PC-3 (cell line): ENCODE results near the gene CD160. TPM values are rescaled to one million over a fixed set of nuclear protein-coding genes. Genes with fewer than 3 reads are reported as not detected.

Source experiments
- ATAC-seq: fragments of 200-7000 bp; cut with Tn5 transposase; 2 replicates; pipeline ENCODE4 v1.9.1; 2020; ENCODE audit warnings: mild to moderate bottlenecking, moderate library complexity
- BruUV-seq: library from RNA; stranded (reverse); fragments of 400-500 nt; replicated peaks from 2 replicates; lab custom pipeline; 2021; lab: Mats Ljungman, UMichigan
- CTCF ChIA-PET: fragments of 300-600 bp; sonication (Branson Sonifier 250); formaldehyde crosslinking; loops from one replicate; lab custom pipeline; 2022; ENCODE audit warnings: antibody characterized with exemption; lab: Charles Lee
- POLR2A ChIA-PET: fragments of 300-600 bp; sonication (Branson Sonifier 250); formaldehyde crosslinking; loops from one replicate; lab custom pipeline; 2022; ENCODE audit warnings: antibody characterized with exemption; ENCODE audit not compliant: unreplicated experiment; lab: Charles Lee
- DNase-seq: peaks from one replicate; pipeline ENCODE4 v3.0.0-alpha.2; 2015
- H2AFZ ChIP-seq: fragments of 300-600 bp; sonication (generic); 2 replicates; pipeline ENCODE4 v1.6.0; 2016; ENCODE audit warnings: antibody characterized with exemption, low read length
- H3F3A ChIP-seq: fragments of 300-600 bp; sonication (generic); one replicate; pipeline ENCODE4 v1.6.0; 2017; ENCODE audit warnings: antibody characterized with exemption, low read length, control low read depth, mild to moderate bottlenecking; ENCODE audit not compliant: unreplicated experiment
- H3K27ac ChIP-seq: fragments of 300-600 bp; sonication (generic); 2 replicates; pipeline ENCODE4 v1.5.1; 2016; ENCODE audit warnings: mild to moderate bottlenecking, low read length
- H3K27me3 ChIP-seq: fragments of 300-600 bp; sonication (generic); 2 replicates; pipeline ENCODE4 v1.6.1; 2016; ENCODE audit warnings: low read length, mixed read lengths
- H3K36me3 ChIP-seq: fragments of 300-600 bp; sonication (generic); 2 replicates; pipeline ENCODE4 v1.6.1; 2016; ENCODE audit warnings: low read depth, mixed run types, low read length, mixed read lengths
- H3K4me1 ChIP-seq: fragments of 300-600 bp; sonication (generic); 2 replicates; pipeline ENCODE4 v1.5.1; 2016; ENCODE audit warnings: low read length; ENCODE audit not compliant: insufficient read depth
- H3K4me2 ChIP-seq: fragments of 300-600 bp; sonication (generic); 2 replicates; pipeline ENCODE4 v1.6.0; 2016; ENCODE audit warnings: low read length
- H3K4me3 ChIP-seq: fragments of 300-600 bp; sonication (generic); 2 replicates; pipeline ENCODE4 v1.5.1; 2016; ENCODE audit warnings: mild to moderate bottlenecking, low read length, mixed read lengths
- H3K79me2 ChIP-seq: fragments of 300-600 bp; sonication (generic); 2 replicates; pipeline ENCODE4 v1.6.1; 2017; ENCODE audit warnings: low read length, mixed read lengths
- H3K9ac ChIP-seq: fragments of 300-600 bp; sonication (generic); 2 replicates; pipeline ENCODE4 v1.6.0; 2016; ENCODE audit warnings: mild to moderate bottlenecking, low read length
- H3K9me2 ChIP-seq: fragments of 300-600 bp; sonication (generic); replicated peaks from 2 replicates; pipeline ENCODE4 v1.6.1; 2016; ENCODE audit warnings: mixed run types, low read length, mixed read lengths
- H3K9me3 ChIP-seq: fragments of 300-600 bp; sonication (generic); 2 replicates; pipeline ENCODE4 v1.6.1; 2016; ENCODE audit warnings: low read length, mixed read lengths
- H4K20me1 ChIP-seq: fragments of 300-600 bp; sonication (generic); 2 replicates; pipeline ENCODE4 v1.6.1; 2016; ENCODE audit warnings: low read length, mixed read lengths
- CTCF ChIP-seq: fragments of 300-600 bp; sonication (generic); conservative IDR thresholded peaks from 2 replicates; pipeline ENCODE4 v1.5.1; 2017; ENCODE audit warnings: antibody characterized with exemption, low read depth, mild to moderate bottlenecking, low read length
- EZH2 ChIP-seq: fragments of 300-600 bp; sonication (generic); IDR thresholded peaks from one replicate; pipeline ENCODE4 v1.6.1; 2017; ENCODE audit warnings: antibody characterized with exemption, mild to moderate bottlenecking, low read length; ENCODE audit not compliant: unreplicated experiment
- EZH2phosphoT487 ChIP-seq: fragments of 300-600 bp; sonication (generic); IDR thresholded peaks from 2 replicates; pipeline ENCODE4 v1.6.1; 2018; ENCODE audit warnings: mild to moderate bottlenecking, antibody characterized with exemption, low read length, borderline replicate concordance
- intact Hi-C: fragments of 100-400 bp; cut with micrococcal nuclease; formaldehyde crosslinking; loops from 2 replicates; pipeline ENCODE4 v1.9.0; 2023
- total RNA-seq: library from RNA; depleted of rRNA; stranded (reverse); fragments of >200 nt; gene quantifications from 2 replicates; pipeline ENCODE4 v1.2.3, GENCODE V29; 2014

CD160 gene
- total RNA-seq, 1 experiment from 2014 or later: not detected

GRCh38 chr1:145690587-145691558 lies 28.4 kb upstream of the CD160 start:
- Histone ChIP-seq H3K9me3 (no peaks in the 10 kb centered on the region), H3K4me3 (no peak overlapping the region), H3K4me1 (peaks cover 11% of the 10 kb centered on the region), H3F3A (no peaks in the 10 kb centered on the region), H3K27ac (no peak overlapping the region), H3K27me3 (no peaks in the 10 kb centered on the region), H3K9me2 (no peaks in the 10 kb centered on the region), H3K9ac (no peak overlapping the region), H3K4me2 (no peak overlapping the region), H3K36me3 (no peaks in the 10 kb centered on the region), H3K79me2 (no peaks in the 10 kb centered on the region), H4K20me1 (no peaks in the 10 kb centered on the region), H2AFZ (no peak overlapping the region)
- DNase-seq (peak; percentile 43), ATAC-seq (peak; percentile 66)
- no peak for TF ChIP-seq EZH2
- no peak for TF ChIP-seq CTCF
- no peak for TF ChIP-seq EZH2phosphoT487
- intact Hi-C loops: no loop called here
- CTCF ChIA-PET: no interaction called here
- BruUV-seq: no TSS peak
- POLR2A ChIA-PET: no interaction called here

- no peaks in the 10 kb centered on the region for H3K36me3 ChIP-seq
- no peak overlapping the region for H3K4me2 ChIP-seq
- no peaks in the 10 kb centered on the region for H3F3A ChIP-seq
- H3K27ac ChIP-seq: no peak overlapping the region
- peaks cover 11% of the 10 kb centered on the region for H3K4me1 ChIP-seq
- TF ChIP-seq CTCF (no peak), EZH2phosphoT487 (no peak), EZH2 (no peak)
- DNase-seq (no peak), ATAC-seq (no peak)
- ChIA-PET POLR2A (no interaction called here), CTCF (no interaction called here)
- intact Hi-C loops: no loop called here
- BruUV-seq: no TSS peak
- H4K20me1 ChIP-seq: no peaks in the 10 kb centered on the region
- H3K27me3 ChIP-seq: no peaks in the 10 kb centered on the region
- H3K9me2 ChIP-seq: no peaks in the 10 kb centered on the region
- no peak overlapping the region for H3K4me3 ChIP-seq
- H3K9ac ChIP-seq: no peak overlapping the region
- H3K79me2 ChIP-seq: no peaks in the 10 kb centered on the region
- H2AFZ ChIP-seq: no peak overlapping the region
- no peaks in the 10 kb centered on the region for H3K9me3 ChIP-seq
Measured at GRCh38 chr1:145692785-145693443, 26.4 kb upstream of the CD160 start.
